Neural cell (in vitro differentiated cells): ENCODE data around the gene PIGC.

Source experiments
- CTCF ChIP-seq: fragments of 450-650 bp; IDR thresholded peaks from 2 replicates; pipeline ENCODE4 v1.5.1; 2014; ENCODE audit warnings: antibody characterized with exemption, mild to moderate bottlenecking, moderate library complexity; ENCODE audit not compliant: poor library complexity, severe bottlenecking
- EZH2 ChIP-seq: fragments of 200-600, 300-800 bp; shearing (Covaris generic), sonication (generic); IDR thresholded peaks from 2 replicates; pipeline ENCODE4 v1.6.1; 2014; ENCODE audit warnings: antibody characterized with exemption, low read length, borderline replicate concordance, mild to moderate bottlenecking; ENCODE audit not compliant: insufficient read depth, poor library complexity, severe bottlenecking
- POLR2AphosphoS5 ChIP-seq: IDR thresholded peaks from 2 replicates; pipeline ENCODE4 v1.6.1; 2012

GRCh38 chr1:172484252-172484651 lies 40.4 kb upstream of the PIGC start:
- TF ChIP-seq POLR2AphosphoS5 (no peak), CTCF (no peak), EZH2 (no peak)
